Chondrocyte (in vitro differentiated cells): ENCODE data around the gene MAIP1. TPM values are rescaled to one million over a fixed set of nuclear protein-coding genes. Genes with fewer than 3 reads are reported as not detected.

Experiments used
- DNase-seq: peaks from one replicate; pipeline ENCODE4 v3.0.0; 2021; ENCODE audit warnings: mixed read lengths, low spot score
- H3K27ac Mint-ChIP-seq: one replicate; pipeline ENCODE4 v1.8.0; 2021; ENCODE audit warnings: mild to moderate bottlenecking, moderate library complexity, mixed read lengths; ENCODE audit not compliant: unreplicated experiment
- H3K27me3 Mint-ChIP-seq: 2 replicates; pipeline ENCODE4 v1.8.0; 2021; ENCODE audit warnings: low read depth, mixed read lengths
- H3K36me3 Mint-ChIP-seq: 2 replicates; pipeline ENCODE4 v1.8.0; 2021; ENCODE audit warnings: low read depth, mixed read lengths
- H3K4me1 Mint-ChIP-seq: 2 replicates; pipeline ENCODE4 v1.8.0; 2021; ENCODE audit warnings: low read depth, mild to moderate bottlenecking, mixed read lengths
- H3K4me3 Mint-ChIP-seq: one replicate; pipeline ENCODE4 v1.8.0; 2021; ENCODE audit warnings: mild to moderate bottlenecking, moderate library complexity, mixed read lengths; ENCODE audit not compliant: unreplicated experiment
- H3K9me3 Mint-ChIP-seq: 2 replicates; pipeline ENCODE4 v1.8.0; 2021; ENCODE audit warnings: low read depth, mixed read lengths
- total RNA-seq: library from RNA; stranded (reverse); gene quantifications from 3 replicates; pipeline ENCODE4 v1.2.1, GENCODE V29; 2021
- TF ChIP-seq, protein P1 (sequence below): fragments of 200-600 bp; sonication (generic); IDR thresholded peaks from 2 replicates; pipeline ENCODE4 v1.5.0; 2021; ENCODE audit warnings: antibody characterized with exemption, mild to moderate bottlenecking, moderate library complexity

MAIP1 gene
- total RNA-seq, 1 donor from 2014 or later: 14.6 TPM

- Mint-ChIP-seq H3K4me1 (no peaks in the 10 kb centered on the region), H3K27me3 (no peaks in the 10 kb centered on the region), H3K36me3 (no peaks in the 10 kb centered on the region), H3K4me3 (no peak overlapping the region), H3K27ac (no peak overlapping the region), H3K9me3 (peaks cover 8% of the 10 kb centered on the region)
- TF ChIP-seq, protein P1, sequence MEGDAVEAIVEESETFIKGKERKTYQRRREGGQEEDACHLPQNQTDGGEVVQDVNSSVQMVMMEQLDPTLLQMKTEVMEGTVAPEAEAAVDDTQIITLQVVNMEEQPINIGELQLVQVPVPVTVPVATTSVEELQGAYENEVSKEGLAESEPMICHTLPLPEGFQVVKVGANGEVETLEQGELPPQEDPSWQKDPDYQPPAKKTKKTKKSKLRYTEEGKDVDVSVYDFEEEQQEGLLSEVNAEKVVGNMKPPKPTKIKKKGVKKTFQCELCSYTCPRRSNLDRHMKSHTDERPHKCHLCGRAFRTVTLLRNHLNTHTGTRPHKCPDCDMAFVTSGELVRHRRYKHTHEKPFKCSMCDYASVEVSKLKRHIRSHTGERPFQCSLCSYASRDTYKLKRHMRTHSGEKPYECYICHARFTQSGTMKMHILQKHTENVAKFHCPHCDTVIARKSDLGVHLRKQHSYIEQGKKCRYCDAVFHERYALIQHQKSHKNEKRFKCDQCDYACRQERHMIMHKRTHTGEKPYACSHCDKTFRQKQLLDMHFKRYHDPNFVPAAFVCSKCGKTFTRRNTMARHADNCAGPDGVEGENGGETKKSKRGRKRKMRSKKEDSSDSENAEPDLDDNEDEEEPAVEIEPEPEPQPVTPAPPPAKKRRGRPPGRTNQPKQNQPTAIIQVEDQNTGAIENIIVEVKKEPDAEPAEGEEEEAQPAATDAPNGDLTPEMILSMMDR: no peak
- no peak for DNase-seq
Measured at GRCh38 chr2:199992296-199992695, 36.9 kb downstream of the MAIP1 start.

DNA sequence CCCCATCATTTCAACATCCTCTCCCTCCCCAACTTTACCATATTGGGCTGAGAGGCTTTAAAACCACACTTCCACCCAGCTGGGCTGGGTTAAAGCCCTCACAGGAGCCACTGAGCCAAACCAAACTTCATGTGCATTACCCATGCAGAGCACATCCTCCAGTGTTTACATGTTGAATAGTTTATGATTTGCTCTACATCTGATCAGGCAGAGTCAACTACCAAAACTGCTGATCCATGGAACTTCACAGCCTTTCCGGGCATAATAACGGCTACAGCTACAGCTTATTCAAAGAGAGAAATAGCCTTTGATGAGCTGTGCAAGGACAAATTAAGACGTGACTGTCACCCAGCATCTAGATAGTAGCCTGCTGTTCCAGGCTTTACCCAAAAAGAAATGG, 39.0 kb downstream of the MAIP1 start:
- Mint-ChIP-seq H3K27me3 (no peaks in the 10 kb centered on the region), H3K9me3 (peaks cover 8% of the 10 kb centered on the region), H3K27ac (no peak overlapping the region), H3K4me1 (no peaks in the 10 kb centered on the region), H3K4me3 (no peak overlapping the region), H3K36me3 (no peaks in the 10 kb centered on the region)
- DNase-seq: no peak
- TF ChIP-seq, protein P1: no peak

DNA sequence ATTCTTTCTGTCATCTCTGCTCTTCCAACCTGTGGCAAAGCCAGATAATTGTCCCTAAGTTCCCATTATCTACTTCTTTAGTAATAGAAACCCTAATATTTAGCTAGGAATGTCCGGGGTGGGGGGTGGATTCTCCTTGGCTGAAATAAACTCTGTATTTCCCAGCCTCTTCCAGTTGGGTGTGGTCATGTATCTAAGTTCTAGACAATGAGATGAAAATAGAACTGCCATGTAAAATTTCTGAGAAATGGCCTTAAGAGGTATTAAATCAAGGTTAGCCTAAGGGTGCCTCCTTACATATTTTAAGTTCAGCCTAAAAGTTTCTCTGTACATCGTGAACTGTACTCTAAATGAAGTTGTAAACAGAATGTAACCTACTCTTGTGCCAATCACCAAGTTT, 39.5 kb downstream of the MAIP1 start:
- TF ChIP-seq, protein P1: no peak
- Mint-ChIP-seq H3K27ac (no peak overlapping the region), H3K9me3 (peaks cover 8% of the 10 kb centered on the region), H3K4me3 (no peak overlapping the region), H3K4me1 (no peaks in the 10 kb centered on the region), H3K36me3 (no peaks in the 10 kb centered on the region), H3K27me3 (no peaks in the 10 kb centered on the region)
- no peak for DNase-seq

- Mint-ChIP-seq H3K4me3 (no peak overlapping the region), H3K4me1 (peaks cover 4% of the 10 kb centered on the region), H3K9me3 (peaks cover 5% of the 10 kb centered on the region), H3K27ac (no peak overlapping the region), H3K27me3 (no peaks in the 10 kb centered on the region), H3K36me3 (no peaks in the 10 kb centered on the region)
- no peak for DNase-seq
- TF ChIP-seq, protein P1: no peak
Measured at GRCh38 chr2:199997296-199997695, 41.9 kb downstream of the MAIP1 start.

DNA sequence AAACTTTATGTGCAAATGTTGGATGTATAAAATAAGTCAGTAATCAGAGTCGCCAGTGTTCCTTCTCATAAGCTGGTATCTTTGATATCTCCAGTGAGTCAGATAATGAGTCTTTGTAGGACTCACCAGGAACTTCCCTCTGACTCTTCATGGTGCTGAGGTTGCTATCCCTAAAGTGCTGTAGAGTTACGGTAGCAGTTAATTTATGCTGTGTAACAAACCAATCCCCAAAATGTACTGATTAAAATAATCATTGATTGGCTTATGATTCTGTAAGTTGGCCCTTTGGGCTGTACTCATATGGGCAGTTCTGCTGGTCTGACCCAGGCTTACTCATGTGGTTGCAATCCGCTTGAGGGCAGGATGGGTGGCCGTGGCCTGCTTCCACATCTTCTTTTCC, 43.8 kb downstream of the MAIP1 start:
- H3K27ac Mint-ChIP-seq: no peak overlapping the region
- H3K27me3 Mint-ChIP-seq: no peaks in the 10 kb centered on the region
- peaks cover 15% of the 10 kb centered on the region for H3K4me1 Mint-ChIP-seq
- no peaks in the 10 kb centered on the region for H3K36me3 Mint-ChIP-seq
- H3K9me3 Mint-ChIP-seq: peaks cover 5% of the 10 kb centered on the region
- TF ChIP-seq, protein P1: no peak
- no peak for DNase-seq
- no peak overlapping the region for H3K4me3 Mint-ChIP-seq
